Stimulated activated CD8-positive, alpha-beta memory T cell treated with anti-CD3 and anti-CD28 coated beads, Interleukin-15, amount 100 ng/mL, for 4 hours (primary cell): ENCODE measurements around the gene SMARCA5.
"Not testable (repeated sequence)": the region's sequence is repeated elsewhere in the genome, so short reads cannot be mapped to it uniquely, and the experiment has no call there.

Experiments
- DNase-seq, 2 donors: peaks; one replicate each; pipeline ENCODE4 v3.0.0-alpha.2; 2020; ENCODE audit warnings: low read depth in 2 of 2

SMARCA5 gene

GRCh38 chr4:143513314-143514168, at the start of gene SMARCA5:
TSS of gene SMARCA5 (plus strand) at chr4:143513702. CDS start at chr4:143513925, 223 bp downstream.
- peak; percentile 89 to 92 for DNase-seq

DNA sequence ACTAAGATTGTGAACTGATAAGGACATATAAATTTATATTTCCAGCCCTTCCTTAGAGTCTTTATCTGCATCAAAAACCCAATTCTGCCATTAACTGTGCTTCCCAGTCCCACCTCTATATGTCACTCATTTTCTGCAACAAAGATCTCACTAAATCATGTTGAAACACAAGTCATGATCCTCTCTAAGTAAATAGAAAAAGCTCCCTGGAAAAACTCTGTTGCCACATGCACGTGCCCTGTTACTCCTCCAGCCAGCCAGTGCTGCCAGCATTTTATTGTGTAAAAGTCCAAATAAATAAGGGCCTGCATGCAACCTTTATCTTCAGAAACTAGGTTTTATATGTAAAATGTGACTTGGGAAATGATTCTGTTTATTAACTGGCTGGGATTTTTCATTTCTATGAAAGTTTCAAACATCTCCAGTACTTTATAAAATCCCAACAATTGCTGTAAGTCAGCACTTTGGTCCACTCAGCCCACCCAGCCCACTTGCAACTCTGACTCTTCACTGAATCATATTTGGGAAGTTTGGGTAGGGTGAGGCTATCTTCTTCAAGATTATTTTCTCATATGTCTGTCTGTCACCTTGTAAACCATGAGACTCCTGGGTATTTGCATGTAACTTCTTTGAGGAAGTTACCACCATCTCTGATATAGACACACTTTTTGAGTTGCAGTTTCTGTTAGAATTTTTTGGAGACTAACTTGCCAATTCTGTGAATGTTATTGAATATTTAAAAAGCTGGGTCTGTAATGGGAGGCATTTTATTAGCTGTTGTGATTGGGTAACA, 40.0 kb upstream of the SMARCA5 start:
- no peak for DNase-seq

GRCh38 chr4:143477487-143477886, 36.0 kb upstream of the SMARCA5 start:
- no peak for DNase-seq

GRCh38 chr4:143481361-143481760, 32.1 kb upstream of the SMARCA5 start:
- no peak for DNase-seq

DNA sequence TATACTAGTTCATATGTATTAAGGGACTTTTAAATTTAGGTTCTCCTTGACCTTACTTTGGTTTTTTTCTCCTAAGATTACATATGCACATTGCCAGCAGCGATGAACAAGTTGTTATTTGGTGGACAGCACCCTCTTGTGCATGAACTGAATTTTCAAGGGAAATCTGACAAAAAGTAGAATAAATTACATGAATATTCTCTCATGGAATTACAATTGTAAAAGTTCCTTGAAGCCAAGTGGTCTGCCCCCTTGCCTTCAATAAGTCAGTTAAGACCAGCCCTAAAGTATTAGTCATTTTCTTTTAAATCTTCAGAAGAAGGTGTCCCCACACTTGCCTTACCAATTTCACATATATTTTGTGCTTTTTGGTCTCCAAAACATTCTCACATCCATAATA, 30.7 kb upstream of the SMARCA5 start:
- DNase-seq, result no peak

DNA sequence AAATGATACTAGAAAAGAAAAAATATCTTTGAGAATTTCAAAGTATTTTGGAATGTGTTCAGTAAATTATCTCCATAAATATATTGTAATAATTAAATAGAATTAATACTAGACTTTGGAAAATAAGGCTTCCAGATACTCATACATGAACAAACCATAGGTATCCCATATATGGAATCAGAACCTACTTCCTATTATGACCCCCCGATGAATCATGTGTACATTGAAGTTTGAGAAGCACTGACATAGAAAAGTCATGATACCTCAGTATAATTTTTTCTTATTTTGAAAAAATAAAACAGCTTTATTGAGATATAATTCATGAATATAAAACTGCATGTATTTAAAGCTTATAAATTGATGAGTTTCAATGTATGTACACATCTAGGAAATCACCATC, 27.2 kb upstream of the SMARCA5 start:
- DNase-seq, result no peak

DNA sequence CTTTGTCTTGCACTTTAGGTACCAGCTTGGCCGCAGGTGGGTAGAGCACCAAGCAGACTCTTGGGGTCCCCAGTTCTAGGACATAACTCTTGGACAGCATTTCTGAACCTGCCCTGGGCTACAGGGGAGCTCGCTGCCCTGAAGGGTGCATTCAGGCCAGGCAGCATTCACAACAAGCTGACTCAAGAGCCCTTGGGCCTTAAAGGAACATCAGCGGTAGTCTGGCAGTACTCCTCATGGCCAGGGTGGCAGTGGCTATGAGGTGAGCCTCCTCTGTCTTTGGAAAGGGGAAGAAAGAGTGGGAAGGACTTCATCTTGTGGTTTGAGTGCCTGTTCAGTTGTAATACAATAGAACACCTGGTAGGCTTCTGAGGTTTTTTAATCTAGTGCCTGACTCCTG, 24.8 kb upstream of the SMARCA5 start:
- DNase-seq, result no peak

DNA sequence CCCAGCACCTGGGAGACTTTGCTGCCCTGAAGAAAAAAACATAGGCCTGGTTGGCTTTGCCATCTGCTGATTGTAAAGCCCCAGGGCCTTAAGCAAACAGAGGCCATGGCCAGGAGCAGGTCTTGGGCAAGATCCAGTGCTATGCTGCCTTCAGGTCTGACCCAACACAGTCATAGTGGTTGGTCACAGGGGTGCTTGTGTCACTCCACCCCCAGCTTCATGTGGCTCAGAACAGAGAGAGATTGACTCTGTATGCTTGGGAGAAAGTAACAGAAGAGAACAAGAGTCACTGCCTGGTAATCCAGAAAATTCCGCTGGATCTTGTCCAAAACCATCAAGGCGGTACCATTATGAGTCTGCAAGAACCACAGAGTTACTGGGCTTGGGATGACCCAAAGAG, 24.4 kb upstream of the SMARCA5 start:
- DNase-seq, result no peak

- DNase-seq, result no peak
These were observed 15.5 kb upstream of the SMARCA5 start for GRCh38 chr4:143498021-143498420.

DNA sequence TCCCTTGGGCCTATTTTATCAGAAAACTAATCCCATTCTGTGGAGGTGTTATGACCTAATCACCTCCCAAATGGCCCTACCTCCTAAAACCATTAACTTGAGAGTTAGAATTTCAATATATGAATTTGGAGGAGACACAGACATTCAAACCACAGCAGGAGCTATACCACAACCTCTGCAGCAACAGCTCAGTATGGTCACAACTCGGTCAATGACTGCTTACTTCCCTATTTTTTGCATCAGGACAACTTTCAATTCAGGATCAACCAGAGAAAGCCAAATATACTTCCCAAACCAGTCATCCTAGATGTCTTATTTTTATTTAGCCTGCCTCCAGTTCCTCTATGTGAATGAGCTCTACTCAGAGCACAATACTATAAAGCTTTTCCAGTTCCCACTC, 11.3 kb upstream of the SMARCA5 start:
- no peak for DNase-seq

DNA sequence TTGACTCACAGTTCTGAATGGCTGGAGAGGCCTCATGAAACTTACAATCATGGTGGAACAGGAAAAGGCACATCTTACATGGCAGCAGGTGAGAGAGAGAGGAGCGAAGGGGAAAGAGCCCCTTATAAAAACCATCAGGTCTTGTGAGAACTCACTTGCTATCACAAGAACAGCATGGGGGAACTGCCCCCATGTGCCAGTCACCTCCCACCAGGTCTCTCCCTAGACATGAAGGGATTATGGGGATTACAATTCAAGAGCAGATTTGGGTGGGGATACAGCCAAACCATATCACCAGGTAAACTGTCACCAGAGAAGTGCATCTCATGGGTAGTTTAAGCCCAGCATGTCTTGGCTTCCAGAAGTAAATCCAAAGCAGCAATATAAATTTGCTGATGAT, 7.5 kb upstream of the SMARCA5 start:
- DNase-seq, result no peak

GRCh38 chr4:143511906-143512305, 1.6 kb upstream of the SMARCA5 start:
- DNase-seq, result no peak

- no peak for DNase-seq
These were observed 556 bp upstream of the SMARCA5 start for GRCh38 chr4:143512978-143513313.

- no peak for DNase-seq
These were observed 630 bp downstream of the SMARCA5 start for GRCh38 chr4:143514169-143514495.

DNA sequence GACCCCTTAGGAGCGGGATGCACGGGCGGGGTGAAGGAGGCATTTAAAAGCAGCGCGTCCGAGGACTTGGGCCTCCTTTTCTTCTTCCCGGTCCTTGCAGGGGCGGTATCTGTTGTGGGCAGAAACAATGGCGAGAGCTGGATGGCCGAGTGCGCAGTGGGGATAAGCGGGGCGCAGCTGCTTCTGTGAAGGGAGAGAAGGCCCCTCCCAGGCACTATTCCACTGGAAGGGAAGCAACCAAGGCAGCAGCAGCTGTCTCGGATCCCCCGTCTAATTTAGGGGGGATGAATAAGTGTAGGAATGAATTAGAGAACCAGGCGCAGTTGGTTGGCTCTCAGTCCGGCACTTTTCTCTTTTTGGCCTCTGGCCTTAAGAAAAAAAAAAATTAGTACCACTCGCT, 995 bp downstream of the SMARCA5 start:
- DNase-seq, result no peak

GRCh38 chr4:143514901-143515300, 1.4 kb downstream of the SMARCA5 start:
- no peak for DNase-seq

- DNase-seq, result no peak
These were observed 2.4 kb downstream of the SMARCA5 start for GRCh38 chr4:143515905-143516304.

GRCh38 chr4:143517764-143518163, 4.3 kb downstream of the SMARCA5 start:
- DNase-seq, result no peak

DNA sequence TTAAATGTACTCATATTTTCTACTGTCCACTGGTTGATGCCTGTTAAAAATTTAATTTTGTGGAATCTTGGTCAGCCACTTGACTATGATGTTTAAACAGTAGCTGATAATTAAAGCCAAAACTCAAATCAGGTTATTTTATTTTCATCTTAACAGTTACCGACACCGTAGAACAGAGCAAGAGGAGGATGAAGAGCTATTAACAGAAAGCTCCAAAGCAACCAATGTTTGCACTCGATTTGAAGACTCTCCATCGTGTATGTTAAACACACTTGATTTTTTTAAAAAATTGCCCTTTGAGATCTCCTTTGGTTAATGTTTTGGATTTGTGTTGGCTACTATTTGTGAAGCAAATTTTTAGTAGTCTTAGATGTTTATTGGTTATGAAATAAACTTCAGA, 10.7 kb downstream of the SMARCA5 start:
- DNase-seq, result no peak

- DNase-seq, result not testable (repeated sequence)
These were observed 14.5 kb downstream of the SMARCA5 start for GRCh38 chr4:143528046-143528445.

DNA sequence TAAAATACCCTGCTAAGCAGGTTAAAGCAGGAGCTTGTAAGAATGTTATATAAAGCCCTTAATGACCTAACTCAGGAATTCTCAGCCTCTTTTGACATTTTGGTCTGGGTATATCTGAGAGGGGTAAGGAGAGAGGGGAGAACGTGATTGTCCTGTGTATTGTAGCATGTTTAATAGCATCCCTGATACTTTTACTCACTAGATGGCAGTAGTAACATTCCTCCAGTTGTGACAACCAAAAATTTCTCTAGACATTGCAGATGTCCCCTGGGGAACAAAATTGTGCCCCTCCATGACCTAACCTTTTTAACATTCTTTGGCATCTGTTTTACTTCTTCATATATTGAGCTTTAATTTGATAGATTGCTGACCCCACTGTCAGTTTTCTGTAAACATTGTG, 17.9 kb downstream of the SMARCA5 start:
- DNase-seq, result no peak

DNA sequence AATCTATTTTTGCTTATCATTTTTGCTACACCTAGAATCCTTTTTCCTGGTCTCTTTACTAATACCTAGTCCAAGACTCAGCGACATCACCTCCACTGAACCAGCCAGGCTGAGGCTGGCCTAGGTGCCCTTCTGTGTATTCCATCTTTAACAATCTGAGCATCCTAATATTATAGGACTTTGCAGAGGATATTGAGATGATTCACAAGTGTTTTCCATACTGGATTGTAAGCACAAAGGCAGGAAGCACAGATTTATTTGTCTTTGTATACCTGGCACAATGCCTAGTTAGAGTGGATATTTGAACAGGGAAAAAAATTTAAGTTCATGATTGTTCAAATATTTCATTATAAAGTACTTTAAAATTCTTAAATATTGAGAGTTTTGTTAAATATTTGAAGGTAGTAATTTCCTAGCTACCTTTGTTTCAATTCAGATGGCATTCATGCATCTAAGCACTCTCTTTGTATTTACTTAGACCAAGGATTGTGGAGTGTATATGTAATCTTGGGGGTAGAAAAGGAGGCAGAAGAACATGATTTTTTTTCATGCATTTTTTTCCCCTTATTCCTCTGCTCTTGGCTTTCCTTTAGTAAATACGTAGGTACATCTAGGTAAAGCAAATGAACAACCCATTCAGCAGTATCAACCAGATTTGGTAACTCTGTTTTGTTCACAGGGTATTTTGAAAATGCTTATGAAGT, 18.4 kb downstream of the SMARCA5 start:
- DNase-seq, result no peak
